HCT116 (cell line): ENCODE measurements around the gene TPRG1. TPM values are rescaled to one million over a fixed set of nuclear protein-coding genes. Genes with fewer than 3 reads are reported as not detected.

Experiments used
- ATAC-seq: fragments of 200-7000 bp; cut with Tn5 transposase; 2 replicates; pipeline ENCODE4 v1.9.1; 2020; ENCODE audit warnings: mild to moderate bottlenecking, moderate library complexity
- BruUV-seq: library from RNA; stranded (reverse); fragments of 400-500 nt; replicated peaks from 2 replicates; lab custom pipeline; 2021; lab: Mats Ljungman, UMichigan
- CTCF ChIA-PET: fragments of 300-600 bp; sonication (Branson Sonifier 250); formaldehyde crosslinking; loops from one replicate; lab custom pipeline; 2021; ENCODE audit warnings: antibody characterized with exemption; lab: Charles Lee
- POLR2A ChIA-PET: fragments of 300-600, 350-600 bp; sonication (Branson Sonifier 250); formaldehyde crosslinking; loops from one replicate; lab custom pipeline; 2021; ENCODE audit warnings: antibody characterized with exemption; lab: Charles Lee
- RAD21 ChIA-PET, 2 experiments: fragments of 300-600 bp; sonication (Branson Sonifier 250); formaldehyde crosslinking; loops; one replicate each; lab custom pipeline; 2023; ENCODE audit warnings: low total read pairs in 2 of 2; ENCODE audit not compliant: uncharacterized antibody in 2 of 2, unreplicated experiment in 2 of 2, low non-redundant PET in 1 of 2; lab: Charles Lee
- DNase-seq: peaks from one replicate; pipeline ENCODE4 v3.0.0-alpha.2; 2010; ENCODE audit warnings: low read depth, low spot score
- H2AFZ ChIP-seq: fragments of 200-600 bp; shearing (Covaris generic), sonication (generic); 2 replicates; pipeline ENCODE4 v1.6.1; 2017; ENCODE audit warnings: low read depth, mixed run types, mixed read lengths, antibody characterized with exemption, low read length; ENCODE audit not compliant: poor library complexity, severe bottlenecking
- H3K27ac ChIP-seq: 2 replicates; pipeline ENCODE4 v1.5.1; 2012; ENCODE audit warnings: low read depth, low read length
- H3K27me3 ChIP-seq: fragments of 200-600 bp; sonication (generic); 2 replicates; pipeline ENCODE4 v1.6.1; 2016; ENCODE audit warnings: mixed run types, low read length, mixed read lengths; ENCODE audit not compliant: insufficient read depth
- H3K36me3 ChIP-seq, 2 experiments: fragments of 200-500 bp in 1 of 2; fragments of 200-600 bp in 1 of 2; sonication (Bioruptor generic) in 1 of 2; sonication (generic) in 1 of 2; 2 replicates each; pipeline versions ENCODE4 v1.5.1 to v1.6.1; 2014 to 2016; ENCODE audit warnings: low read length in 2 of 2, inconsistent platforms in 1 of 2, mixed read lengths in 1 of 2, mixed run types in 1 of 2; ENCODE audit not compliant: insufficient read depth in 2 of 2, control insufficient read depth in 1 of 2
- H3K4me1 ChIP-seq, 2 experiments: fragments of 200-600 bp in 1 of 2; sonication (generic) in 1 of 2; 2 replicates each; pipeline versions ENCODE4 v1.5.1 to v1.6.1; 2012 to 2017; ENCODE audit warnings: low read length in 2 of 2, inconsistent platforms in 1 of 2, mild to moderate bottlenecking in 1 of 2, mixed read lengths in 1 of 2, mixed run types in 1 of 2, moderate library complexity in 1 of 2; ENCODE audit not compliant: insufficient read depth in 2 of 2, control insufficient read depth in 1 of 2
- H3K4me2 ChIP-seq: fragments of 200-600 bp; sonication (generic); 2 replicates; pipeline ENCODE4 v1.6.1; 2017; ENCODE audit warnings: mixed run types, low read length, mixed read lengths
- H3K4me3 ChIP-seq, 2 experiments: fragments of 200-600 bp in 1 of 2; sonication (generic) in 1 of 2; replicated peaks in 1 of 2; 2 replicates each; pipeline ENCODE4 v1.5.1; 2011 to 2016; ENCODE audit warnings: low read length in 2 of 2, control low read depth in 1 of 2, low read depth in 1 of 2, mild to moderate bottlenecking in 1 of 2, mixed read lengths in 1 of 2, mixed run types in 1 of 2
- H3K79me2 ChIP-seq: fragments of 200-600 bp; sonication (generic); 2 replicates; pipeline ENCODE4 v1.6.1; 2017; ENCODE audit warnings: mild to moderate bottlenecking, mixed run types, low read length, moderate library complexity, mixed read lengths; ENCODE audit not compliant: insufficient read depth
- H3K9ac ChIP-seq: fragments of 200-600 bp; sonication (generic); 2 replicates; pipeline ENCODE4 v1.6.1; 2016; ENCODE audit warnings: low read length, mixed read lengths
- H3K9me2 ChIP-seq: fragments of 200-600 bp; sonication (generic), shearing (Covaris generic); 2 replicates; pipeline ENCODE4 v1.6.1; 2017; ENCODE audit warnings: mixed run types, mild to moderate bottlenecking, moderate library complexity; ENCODE audit not compliant: insufficient read depth
- H3K9me3 ChIP-seq, 2 experiments: fragments of 200-500 bp in 1 of 2; fragments of 200-600 bp in 1 of 2; sonication (Bioruptor generic) in 1 of 2; sonication (generic) in 1 of 2; 2 replicates each; pipeline ENCODE4 v1.6.1; 2014 to 2017; ENCODE audit warnings: low read length in 2 of 2, mixed read lengths in 2 of 2, inconsistent platforms in 1 of 2, low read depth in 1 of 2, mild to moderate bottlenecking in 1 of 2, mixed run types in 1 of 2, moderate library complexity in 1 of 2; ENCODE audit not compliant: control insufficient read depth in 1 of 2, insufficient read depth in 1 of 2
- H4K20me1 ChIP-seq: fragments of 200-600 bp; sonication (generic), shearing (Covaris generic); 2 replicates; pipeline ENCODE4 v1.6.1; 2017; ENCODE audit warnings: mixed run types, mild to moderate bottlenecking, moderate library complexity; ENCODE audit not compliant: insufficient read depth
- ATF3 ChIP-seq: IDR thresholded peaks from 2 replicates; pipeline ENCODE4 v1.6.1; 2012
- CBX3 ChIP-seq: IDR thresholded peaks from 2 replicates; pipeline ENCODE4 v1.6.1; 2012; ENCODE audit warnings: low read depth
- EGR1 ChIP-seq: IDR thresholded peaks from 2 replicates; pipeline ENCODE4 v1.6.1; 2012; ENCODE audit warnings: low read depth
- EZH2phosphoT487 ChIP-seq: fragments of 200-600 bp; IDR thresholded peaks from 2 replicates; pipeline ENCODE4 v1.6.1; 2018; ENCODE audit warnings: antibody characterized with exemption, borderline replicate concordance
- FOSL1 ChIP-seq: IDR thresholded peaks from 2 replicates; pipeline ENCODE4 v1.6.1; 2012; ENCODE audit warnings: low read depth
- MAX ChIP-seq: IDR thresholded peaks from 2 replicates; pipeline ENCODE4 v1.6.1; 2012
- POLR2AphosphoS5 ChIP-seq: IDR thresholded peaks from 2 replicates; pipeline ENCODE4 v1.6.1; 2011; ENCODE audit warnings: mild to moderate bottlenecking, low read depth, low read length, moderate library complexity
- RAD21 ChIP-seq: IDR thresholded peaks from 2 replicates; pipeline ENCODE4 v1.6.1; 2012; ENCODE audit warnings: low read depth, mild to moderate bottlenecking
- REST ChIP-seq: IDR thresholded peaks from 2 replicates; pipeline ENCODE4 v1.6.1; 2012; ENCODE audit warnings: low read depth
- SIN3A ChIP-seq: IDR thresholded peaks from 2 replicates; pipeline ENCODE4 v1.6.1; 2012; ENCODE audit warnings: low read depth
- SP1 ChIP-seq: IDR thresholded peaks from 2 replicates; pipeline ENCODE4 v1.6.1; 2012; ENCODE audit warnings: low read depth
- SRF ChIP-seq: IDR thresholded peaks from 2 replicates; pipeline ENCODE4 v1.6.1; 2012; ENCODE audit warnings: low read depth
- YY1 ChIP-seq: IDR thresholded peaks from 2 replicates; pipeline ENCODE4 v1.6.1; 2011; ENCODE audit warnings: low read length, low read depth, moderate library complexity, mild to moderate bottlenecking; ENCODE audit not compliant: insufficient replicate concordance; ENCODE audit errors: extremely low read depth
- ZBTB33 ChIP-seq: IDR thresholded peaks from 2 replicates; pipeline ENCODE4 v1.6.1; 2011; ENCODE audit warnings: mild to moderate bottlenecking, low read length, moderate library complexity; ENCODE audit not compliant: insufficient replicate concordance; ENCODE audit errors: extremely low read depth
- ZNF274 ChIP-seq: fragments of 200-500 bp; sonication (Bioruptor generic); IDR thresholded peaks from 2 replicates; pipeline ENCODE4 v1.6.1; 2014; ENCODE audit warnings: mild to moderate bottlenecking, low read depth, low read length, inconsistent platforms
- intact Hi-C: fragments of 100-400 bp; cut with micrococcal nuclease; formaldehyde crosslinking; loops from 2 replicates; pipeline ENCODE4 v1.10.0; 2022
- total RNA-seq: library from RNA; stranded (reverse); gene quantifications from one replicate; pipeline ENCODE4 v1.2.1, GENCODE V29; 2021; ENCODE audit not compliant: unreplicated experiment

Gene TPRG1
- total RNA-seq, 1 experiment from 2014 or later = 2.8 TPM

GRCh38 chr3:189167027-189167766, 4.6 kb upstream of the TPRG1 start (continued):
- TF ChIP-seq CBX3 = peak; percentile 83
- TF ChIP-seq POLR2AphosphoS5 = peak; percentile 56; the same call in 1 of the 2 replicates
- TF ChIP-seq SIN3A = no peak
- no peak for TF ChIP-seq REST
- TF ChIP-seq ATF3 = no peak
- peak; percentile 65 for TF ChIP-seq YY1

- Histone ChIP-seq H3K36me3 (no peaks in the 10 kb centered on the region), H3K27me3 (no peaks in the 10 kb centered on the region), H4K20me1 (no peaks in the 10 kb centered on the region), H3K4me2 (no peak overlapping the region), H3K9me3 (no peaks in the 10 kb centered on the region), H3K4me1 (peaks cover 9 to 19% of the 10 kb centered on the region in 2 experiments), H2AFZ (no peak overlapping the region), H3K4me3 (no peak overlapping the region), H3K9ac (no peak overlapping the region), H3K9me2 (no peaks in the 10 kb centered on the region), H3K27ac (no peak overlapping the region), H3K79me2 (no peaks in the 10 kb centered on the region)
- POLR2A ChIA-PET = no interaction called here
- RAD21 ChIA-PET = no interaction called here
- DNase-seq = no peak
- no TSS peak for BruUV-seq
- no peak for ATAC-seq
- intact Hi-C loops = no loop called here
- CTCF ChIA-PET = no interaction called here
- TF ChIP-seq SRF (no peak), MAX (no peak), EZH2phosphoT487 (no peak), REST (no peak), ZBTB33 (no peak), ZNF274 (no peak), EGR1 (no peak), FOSL1 (no peak), RAD21 (no peak), CBX3 (no peak), SP1 (no peak)
Observed at GRCh38 chr3:189168711-189169110, 3.1 kb upstream of the TPRG1 start.
